GM18873 (cell line): ENCODE results near the gene PITRM1.
"Not testable (repeated sequence)": the region's sequence is repeated elsewhere in the genome, so short reads cannot be mapped to it uniquely, and the experiment has no call there.

ENCODE experiments used
- ATAC-seq: cut with Tn5 transposase; IDR thresholded peaks from one replicate; pipeline ENCODE4 v1.9.1; 2021; ENCODE audit warnings: mild to moderate bottlenecking, moderate library complexity, moderate number of reproducible peaks; ENCODE audit not compliant: unreplicated experiment, low FRiP score

PITRM1 gene, protein sequence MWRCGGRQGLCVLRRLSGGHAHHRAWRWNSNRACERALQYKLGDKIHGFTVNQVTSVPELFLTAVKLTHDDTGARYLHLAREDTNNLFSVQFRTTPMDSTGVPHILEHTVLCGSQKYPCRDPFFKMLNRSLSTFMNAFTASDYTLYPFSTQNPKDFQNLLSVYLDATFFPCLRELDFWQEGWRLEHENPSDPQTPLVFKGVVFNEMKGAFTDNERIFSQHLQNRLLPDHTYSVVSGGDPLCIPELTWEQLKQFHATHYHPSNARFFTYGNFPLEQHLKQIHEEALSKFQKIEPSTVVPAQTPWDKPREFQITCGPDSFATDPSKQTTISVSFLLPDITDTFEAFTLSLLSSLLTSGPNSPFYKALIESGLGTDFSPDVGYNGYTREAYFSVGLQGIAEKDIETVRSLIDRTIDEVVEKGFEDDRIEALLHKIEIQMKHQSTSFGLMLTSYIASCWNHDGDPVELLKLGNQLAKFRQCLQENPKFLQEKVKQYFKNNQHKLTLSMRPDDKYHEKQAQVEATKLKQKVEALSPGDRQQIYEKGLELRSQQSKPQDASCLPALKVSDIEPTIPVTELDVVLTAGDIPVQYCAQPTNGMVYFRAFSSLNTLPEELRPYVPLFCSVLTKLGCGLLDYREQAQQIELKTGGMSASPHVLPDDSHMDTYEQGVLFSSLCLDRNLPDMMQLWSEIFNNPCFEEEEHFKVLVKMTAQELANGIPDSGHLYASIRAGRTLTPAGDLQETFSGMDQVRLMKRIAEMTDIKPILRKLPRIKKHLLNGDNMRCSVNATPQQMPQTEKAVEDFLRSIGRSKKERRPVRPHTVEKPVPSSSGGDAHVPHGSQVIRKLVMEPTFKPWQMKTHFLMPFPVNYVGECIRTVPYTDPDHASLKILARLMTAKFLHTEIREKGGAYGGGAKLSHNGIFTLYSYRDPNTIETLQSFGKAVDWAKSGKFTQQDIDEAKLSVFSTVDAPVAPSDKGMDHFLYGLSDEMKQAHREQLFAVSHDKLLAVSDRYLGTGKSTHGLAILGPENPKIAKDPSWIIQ

DNA sequence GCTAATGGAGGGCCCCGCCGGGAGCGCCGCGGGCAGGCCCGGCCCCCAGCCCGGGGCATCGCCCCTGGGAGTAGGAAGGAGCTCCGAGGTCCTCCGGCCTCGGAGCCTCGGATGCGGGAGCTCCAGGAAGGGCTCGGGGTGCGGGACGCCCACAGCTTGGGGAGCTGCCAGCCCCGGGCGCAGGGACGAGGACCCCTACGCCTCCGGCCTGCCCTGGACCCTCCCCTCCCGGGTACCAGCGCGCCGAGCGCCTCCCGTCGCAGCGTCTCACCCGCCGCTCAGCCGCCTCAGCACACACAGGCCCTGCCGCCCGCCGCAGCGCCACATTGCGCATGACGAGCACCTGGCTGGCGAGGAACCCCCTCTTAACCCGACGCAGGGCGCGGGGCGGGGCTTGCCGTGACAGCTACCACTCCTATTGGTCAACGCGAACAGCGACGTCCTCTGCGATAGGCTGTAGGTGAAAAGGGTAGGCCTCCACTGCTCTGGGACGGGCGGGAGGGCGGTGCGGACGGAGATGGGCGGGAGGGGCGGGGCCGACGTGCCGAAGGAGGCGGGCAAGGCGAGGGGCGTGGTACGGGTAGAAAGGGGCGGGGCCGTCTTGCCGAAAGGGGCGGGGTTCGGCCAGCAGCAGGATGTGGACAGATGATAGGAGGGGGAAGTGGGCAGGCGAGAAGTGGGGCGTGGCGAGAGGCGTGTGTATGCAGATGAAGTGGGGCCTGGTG is at the start of gene PITRM1:
PITRM1 (minus strand) TSS at position 337 of the 725 bp plus-strand sequence; CDS start at position 327, 10 bp downstream.
- peak; percentile 97 for ATAC-seq

DNA sequence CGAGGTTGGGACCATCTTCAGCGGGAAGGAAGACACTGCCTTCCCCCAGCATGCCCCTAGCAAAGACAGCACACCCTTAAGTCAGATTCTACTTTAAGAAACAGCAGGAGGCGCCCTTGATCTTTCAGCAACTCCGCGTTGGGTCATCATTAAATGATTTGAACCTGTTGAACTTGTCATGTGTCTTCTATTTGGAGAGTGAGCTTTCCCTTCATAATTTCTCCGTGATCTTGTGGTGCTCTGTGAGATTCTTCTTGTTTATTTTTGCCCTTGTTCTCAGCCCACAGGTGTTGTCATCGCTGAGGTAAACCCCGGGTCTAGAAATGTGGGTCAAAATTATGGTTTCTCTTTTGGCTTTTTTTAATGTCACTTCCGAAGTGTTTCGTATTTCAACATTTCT is 49.5 kb upstream of the PITRM1 start:
- ATAC-seq: no peak

DNA sequence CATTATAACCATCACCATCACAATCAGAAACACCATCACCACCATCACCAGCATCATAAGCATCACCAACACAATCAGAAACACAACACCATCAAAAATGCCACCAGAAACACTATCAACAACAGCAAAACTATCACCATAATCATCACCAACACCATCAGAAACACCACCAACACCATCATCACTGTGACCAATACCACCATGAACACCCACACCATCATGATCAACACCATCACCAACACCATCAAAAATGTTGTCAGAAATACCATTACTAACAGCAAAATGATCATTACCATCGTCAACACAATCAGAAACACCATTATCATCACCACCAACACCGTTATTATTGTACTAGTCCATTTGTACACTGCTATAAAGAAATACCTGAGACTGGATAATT is 49.0 kb upstream of the PITRM1 start:
- ATAC-seq: not testable (repeated sequence)

DNA sequence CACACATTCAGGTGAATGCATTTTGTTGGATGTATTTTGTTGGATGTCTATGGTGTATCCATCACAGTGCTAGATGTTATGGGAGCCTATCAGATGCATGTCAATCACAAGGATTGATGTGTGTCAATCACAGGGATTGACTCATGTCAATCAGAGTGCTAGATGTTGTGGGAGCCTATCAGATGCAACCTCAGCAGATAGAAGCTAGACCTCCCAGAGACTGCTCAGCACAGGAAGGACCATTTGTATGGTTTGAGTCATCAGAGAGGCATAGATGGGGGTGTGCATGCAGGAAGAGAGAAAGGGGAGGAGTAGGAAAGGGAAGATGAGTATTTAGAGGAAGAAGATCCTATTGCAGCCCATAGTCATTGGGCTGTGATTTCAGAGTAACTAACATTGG is 48.3 kb upstream of the PITRM1 start:
- no peak for ATAC-seq

DNA sequence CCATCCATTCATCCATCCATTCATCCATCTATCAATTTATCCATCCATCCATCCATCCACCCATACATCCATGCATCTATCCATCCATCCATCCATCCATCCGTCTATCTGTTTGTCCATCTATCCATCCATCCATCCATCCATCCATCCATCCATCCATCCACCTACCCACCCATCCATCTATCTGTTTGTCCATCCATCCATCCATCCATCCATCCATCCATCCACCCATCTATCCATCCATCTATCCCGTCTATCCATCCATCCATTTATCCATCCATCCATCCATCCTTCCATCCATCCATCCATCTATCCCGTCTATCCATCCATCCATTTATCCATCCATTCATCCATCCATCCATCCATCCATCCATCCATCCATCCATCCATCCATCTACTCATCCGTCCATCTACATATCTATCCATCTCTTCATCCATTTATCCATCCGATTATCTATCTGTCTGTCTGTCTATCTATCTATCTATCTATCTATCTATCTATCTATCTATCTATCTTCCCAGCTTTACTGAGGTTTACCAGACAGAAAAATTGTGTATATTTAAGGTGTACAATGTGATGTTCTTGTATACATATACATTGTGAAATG is 46.5 kb upstream of the PITRM1 start:
- not testable (repeated sequence) for ATAC-seq

DNA sequence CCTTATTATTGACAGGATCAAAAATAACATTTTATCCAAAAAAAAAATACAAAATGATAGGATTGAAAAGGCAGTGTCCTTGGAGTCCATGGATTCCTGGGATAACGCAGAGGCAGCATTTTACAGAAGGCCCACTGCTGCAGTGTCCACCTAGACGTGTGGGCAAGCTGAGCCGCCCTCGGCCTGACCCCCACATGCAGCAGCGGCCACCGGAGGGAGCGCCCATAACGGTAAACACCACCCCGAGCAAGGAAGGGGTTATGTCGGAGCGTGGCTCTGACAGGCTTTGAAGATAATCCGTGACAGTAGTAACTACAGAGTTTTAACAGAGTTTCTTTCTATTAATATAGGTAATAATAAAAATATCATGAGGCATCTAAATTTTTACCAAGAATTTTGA is 45.3 kb upstream of the PITRM1 start:
- ATAC-seq: no peak

DNA sequence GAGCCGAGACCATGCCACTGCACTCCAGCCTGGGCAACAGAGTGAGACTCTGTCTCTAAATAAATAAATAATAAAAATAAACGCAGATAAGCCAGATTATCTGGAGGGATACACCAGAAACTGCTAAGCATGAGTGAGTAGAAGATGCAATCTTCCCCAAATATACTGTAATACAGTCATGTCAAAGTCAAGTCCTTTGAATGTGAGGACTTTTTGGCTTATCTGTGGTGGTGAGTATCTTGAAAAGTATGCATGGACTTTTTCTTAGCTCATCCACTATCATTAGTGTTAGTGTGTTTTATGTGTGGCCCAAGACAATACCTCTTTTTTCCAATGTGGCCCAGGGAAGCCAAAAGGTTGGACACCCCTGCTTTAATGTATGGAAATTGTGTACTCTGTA is 44.7 kb upstream of the PITRM1 start:
- no peak for ATAC-seq

DNA sequence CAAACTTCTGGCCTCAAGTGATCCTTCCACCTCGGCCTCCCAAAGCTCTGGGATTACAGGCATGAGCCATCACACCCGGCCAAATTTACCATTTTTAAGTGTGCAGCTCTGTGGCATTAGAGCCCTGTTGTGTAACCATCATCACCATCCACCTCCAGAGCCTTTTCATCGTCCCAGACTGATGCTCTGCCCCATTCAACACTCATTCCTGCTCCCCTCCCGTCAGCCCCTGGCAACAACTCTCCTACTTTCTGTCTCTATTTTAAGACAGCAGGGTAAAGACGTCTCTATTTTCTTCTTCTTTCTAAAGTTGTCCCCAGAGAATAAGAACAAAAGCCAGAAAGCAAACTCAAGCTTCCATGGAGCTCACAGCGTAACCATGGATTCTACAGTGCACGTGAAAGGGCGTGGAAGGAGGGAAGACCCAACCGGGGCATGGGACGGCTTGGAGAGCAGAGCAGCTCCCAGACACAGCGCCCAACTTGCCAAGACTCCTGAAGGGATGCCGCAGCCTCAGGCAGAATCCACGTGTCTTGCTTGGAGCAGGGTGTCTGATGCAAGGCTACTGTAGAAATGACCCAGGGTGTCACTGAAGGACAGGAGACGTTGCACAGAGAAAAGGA is 42.7 kb upstream of the PITRM1 start:
- ATAC-seq: no peak

DNA sequence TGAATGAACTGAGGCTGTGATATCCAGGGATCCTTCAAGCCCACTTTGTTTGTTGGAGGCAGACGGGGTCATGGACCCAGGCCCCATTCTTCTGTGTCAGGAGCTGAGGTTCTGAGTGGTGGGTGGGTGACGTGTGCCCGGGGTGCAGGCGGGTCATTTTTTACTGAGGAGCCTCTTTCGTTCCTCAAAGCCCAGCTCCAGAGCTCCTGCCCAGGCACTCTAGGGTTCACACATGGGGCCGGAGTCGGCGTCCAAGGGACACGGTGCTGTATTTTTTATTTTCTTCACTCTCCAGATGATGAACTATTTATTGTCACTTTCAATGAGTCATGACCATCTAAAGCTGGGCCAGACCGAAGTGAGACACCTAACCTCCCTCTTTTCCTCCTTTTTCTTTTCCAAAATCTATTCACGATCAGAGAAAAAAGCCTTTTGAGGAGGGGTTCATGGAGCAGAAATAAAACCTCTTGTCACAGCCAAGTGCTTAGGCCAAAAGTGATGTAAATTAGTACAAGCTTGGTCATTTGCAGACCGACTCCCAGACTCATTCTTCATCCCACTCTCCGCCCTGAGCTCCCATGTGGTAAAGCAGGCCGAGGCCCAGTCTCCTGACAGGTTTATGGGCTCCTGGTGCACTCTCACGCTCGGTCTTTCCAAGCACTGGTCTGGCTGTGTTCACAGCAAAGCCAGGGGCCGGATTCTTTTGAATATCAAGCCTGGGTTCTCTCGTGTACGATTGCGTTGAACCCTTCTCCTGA is 41.4 kb upstream of the PITRM1 start:
- no peak for ATAC-seq

DNA sequence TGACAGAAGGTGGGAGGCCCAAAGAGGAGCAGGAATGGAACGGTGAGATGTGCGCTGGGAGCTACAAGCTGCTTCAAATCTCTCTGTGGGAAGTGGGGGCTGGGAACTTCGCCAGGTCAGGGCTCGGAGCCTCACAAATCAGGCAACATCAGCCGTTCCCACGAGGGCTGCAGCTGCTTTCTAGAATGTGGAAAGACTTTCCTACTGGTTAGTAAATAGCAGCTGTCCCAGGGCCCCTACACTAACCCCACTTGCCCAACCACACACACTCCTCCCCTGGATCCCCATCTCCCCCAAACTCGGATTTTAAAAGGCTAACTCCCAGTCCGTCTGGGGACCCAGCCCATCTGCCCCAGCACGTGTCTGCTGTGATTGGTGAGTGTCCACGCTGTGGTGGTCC is 40.6 kb upstream of the PITRM1 start:
- no peak for ATAC-seq

DNA sequence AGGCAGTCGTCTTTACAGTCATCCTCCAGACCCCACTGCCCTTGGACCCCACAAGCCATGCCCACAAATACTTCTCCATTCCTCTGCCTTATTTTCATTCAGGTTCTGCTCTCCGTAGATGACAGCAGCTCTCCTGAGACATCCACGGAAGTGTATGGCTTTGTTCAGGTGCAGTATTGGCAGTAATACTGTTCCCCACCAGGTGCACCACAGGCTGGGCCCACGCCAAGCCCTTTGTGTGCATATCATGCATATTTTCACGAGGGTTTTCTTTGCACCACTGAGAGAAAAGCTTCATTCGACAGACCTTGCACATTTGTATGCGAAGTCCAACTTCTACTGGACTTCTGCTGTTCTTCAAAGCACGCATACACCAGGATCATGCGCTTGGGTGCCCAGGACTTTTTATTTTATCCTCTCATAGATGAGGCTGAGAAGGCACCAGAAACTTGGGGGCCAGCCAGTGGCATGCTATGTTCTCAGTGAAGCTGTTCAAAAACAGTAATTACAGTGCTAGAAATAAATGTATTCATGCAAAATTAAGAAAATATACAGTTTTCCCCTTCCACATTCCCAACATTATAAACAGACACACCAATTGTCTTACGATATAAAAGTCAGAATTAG is 37.8 kb upstream of the PITRM1 start:
- no peak for ATAC-seq

DNA sequence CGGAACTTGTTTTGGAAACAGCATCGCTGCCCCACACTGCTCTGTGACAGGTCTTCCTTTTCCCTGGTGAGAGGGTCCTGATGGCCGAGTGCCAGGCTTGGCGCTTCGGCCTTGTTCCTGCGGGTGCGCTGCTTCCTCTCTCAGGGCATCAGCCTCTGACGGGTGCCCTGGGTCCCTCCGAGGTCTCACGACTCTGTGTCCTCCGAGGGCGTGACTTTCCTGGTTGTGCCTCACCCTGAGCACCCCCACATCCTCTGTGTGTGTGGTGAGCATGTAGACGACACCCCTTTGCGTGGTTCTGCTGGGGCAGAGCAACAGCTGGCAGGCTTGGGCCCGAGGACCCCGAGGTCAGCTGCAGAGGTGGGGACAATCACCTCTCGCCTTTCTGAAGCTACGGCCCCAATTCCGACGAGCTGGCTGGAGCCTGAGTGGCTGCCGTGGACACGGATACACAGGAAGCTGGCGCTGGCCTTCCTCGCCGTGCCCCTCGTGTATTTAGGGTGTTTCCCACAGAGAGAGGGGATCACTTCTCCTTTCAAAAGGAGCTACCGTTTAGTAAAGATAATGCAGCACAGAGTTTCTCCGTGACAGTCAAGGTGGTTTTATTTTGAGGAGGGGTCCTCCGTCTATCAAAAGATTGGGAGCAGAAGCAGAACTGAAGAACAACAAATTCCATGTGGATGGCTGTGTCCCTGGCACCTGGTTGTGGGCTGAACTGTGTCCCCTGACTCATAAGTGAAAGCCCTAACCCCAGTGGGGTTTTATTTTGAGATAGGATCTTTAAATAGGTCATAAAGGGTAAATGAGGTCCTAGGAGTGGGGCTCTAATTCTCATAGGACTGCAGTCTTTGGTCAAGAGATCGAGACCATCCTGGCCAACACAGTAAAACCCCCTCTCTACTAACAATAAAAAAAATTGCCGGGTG is 36.2 kb upstream of the PITRM1 start:
- ATAC-seq: no peak

DNA sequence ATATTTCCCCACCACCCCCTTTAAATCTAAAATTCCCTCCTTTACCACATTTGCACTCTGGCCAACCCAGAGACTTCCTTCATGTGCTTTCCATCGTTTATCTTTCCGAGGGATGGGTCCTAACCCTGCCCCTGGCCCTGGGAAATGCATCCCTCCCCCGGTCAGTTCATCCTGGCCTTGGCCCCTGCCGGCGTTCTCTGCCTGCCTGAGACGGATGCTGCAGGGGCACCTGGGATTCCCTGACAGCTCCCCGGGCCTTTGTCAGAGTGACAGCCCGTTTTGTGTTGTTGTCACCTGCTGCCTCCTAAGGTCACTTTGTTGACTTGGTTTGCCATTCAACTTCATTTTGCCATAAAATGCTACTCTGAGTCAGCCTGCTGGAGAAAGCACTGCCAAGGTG is 34.8 kb upstream of the PITRM1 start:
- ATAC-seq: no peak

DNA sequence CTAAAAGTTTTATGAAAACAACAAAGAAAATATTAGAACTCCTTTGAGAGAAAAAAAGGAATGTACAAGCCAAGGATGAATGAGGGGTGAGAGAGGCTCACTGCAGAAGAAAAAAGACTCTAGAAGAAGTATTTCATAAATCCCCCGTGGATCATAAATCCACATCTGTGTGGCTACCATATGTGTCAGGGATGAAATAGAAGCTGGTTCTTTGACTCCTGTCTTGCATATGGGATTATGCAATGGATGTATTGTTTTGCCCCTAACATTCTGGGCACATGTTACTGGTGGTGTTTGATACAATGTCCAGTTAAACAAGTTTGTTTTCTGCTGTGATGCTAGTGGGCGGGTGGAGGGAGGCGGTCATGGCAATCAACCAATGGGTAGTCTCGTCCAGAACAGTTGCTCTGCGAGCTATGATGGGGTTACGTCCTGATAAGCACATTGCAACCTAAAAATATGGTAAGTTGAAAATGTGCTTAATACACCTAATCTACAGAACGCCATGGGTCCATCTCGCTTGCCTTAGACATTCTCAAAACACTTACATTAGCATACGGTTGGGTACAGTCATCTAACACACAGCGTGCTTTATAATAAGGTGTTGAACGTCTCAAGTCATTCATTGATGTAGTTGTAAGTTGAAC is 34.1 kb upstream of the PITRM1 start:
- no peak for ATAC-seq

DNA sequence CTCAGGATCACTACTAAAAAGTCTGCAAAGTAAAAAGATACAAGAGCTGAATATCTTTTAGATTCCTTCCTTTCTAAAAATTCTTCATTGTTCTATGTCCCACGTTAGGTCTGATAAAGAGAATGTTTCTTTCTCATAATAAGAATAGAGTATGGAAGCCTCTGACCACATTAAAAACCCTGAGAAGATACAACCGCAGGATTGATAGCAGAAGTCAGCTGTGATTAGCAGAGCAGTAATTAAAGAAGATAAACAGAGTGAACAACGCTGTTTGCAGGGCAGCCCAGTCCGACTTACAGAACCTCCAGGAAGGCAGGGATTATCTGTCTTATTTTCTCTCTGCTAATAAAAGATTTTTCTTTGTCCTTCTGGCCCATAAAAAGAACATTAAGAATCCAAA is 31.4 kb upstream of the PITRM1 start:
- no peak for ATAC-seq

DNA sequence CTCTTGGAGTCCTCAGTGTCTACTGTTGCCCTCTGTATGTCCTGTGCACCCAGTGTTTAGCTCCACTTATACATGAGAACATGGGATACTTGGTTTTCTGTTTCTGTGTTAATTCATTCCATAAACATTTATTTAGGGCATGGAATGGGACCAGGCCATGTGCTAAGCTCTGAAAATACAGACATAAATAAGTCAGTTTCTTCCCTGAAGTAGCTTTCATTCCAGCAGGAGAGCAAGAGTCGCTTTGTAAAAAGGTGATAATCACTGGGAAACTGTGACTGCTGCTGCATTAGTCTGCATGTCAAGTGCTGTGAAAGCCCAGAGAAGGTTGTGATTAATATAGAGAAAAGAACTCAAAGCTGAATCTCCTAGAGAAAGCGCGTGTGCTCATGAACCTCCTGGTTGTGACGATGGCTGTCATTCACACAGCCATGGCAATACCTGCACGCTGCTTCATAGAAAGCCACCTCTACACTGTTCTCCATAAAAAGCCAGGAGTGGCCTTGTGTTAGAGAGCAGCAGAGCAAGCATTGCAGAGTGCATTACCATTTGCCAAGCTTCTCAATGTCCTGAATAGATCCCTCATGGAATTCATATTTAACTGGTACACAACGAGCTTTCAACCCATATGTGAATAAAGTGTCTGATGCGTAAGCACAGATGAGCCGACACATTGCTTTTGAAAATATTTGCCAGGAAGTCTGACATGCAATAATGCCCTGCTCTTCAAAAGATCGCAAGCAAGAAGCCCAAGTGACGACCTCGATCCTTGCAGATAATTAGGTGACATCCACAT is 30.6 kb upstream of the PITRM1 start:
- ATAC-seq: no peak
